HPDE6-E6E7 (cell line): Measurements from ENCODE around the gene OSBPL2.

ENCODE experiments used
- DNase-seq: peaks from one replicate; pipeline ENCODE4 v3.0.0; 2011; ENCODE audit warnings: missing footprints; ENCODE audit errors: extremely low spot score

OSBPL2 gene

DNA sequence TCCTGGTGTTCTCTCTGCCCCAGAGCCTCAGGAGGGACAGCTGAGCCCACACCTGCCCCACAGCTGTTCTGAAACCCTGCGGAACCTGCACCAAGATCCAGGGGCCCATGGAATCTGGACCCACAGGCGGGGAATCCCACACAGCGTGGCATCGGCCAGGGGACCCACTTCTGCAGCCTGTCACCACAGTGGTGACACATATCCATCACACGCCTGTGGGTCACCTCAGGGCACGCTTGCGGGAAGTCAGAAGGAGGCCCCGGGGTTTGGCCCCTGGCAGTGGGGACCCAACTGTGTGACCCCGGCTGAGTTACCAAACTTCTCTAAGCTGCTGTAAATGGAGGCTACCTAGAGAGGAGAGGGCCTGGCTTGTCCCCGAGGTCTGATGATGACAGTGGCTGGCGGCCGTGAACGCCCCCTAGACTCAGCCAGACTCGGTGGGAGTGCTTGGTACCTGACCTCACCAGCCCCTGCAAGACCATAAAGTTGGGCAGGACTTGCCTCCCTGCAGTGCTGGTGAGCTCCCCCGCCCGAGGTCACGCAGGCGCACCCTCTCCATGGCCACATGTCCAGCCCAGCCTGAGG is 16.0 kb upstream of the OSBPL2 start:
- no peak for DNase-seq

DNA sequence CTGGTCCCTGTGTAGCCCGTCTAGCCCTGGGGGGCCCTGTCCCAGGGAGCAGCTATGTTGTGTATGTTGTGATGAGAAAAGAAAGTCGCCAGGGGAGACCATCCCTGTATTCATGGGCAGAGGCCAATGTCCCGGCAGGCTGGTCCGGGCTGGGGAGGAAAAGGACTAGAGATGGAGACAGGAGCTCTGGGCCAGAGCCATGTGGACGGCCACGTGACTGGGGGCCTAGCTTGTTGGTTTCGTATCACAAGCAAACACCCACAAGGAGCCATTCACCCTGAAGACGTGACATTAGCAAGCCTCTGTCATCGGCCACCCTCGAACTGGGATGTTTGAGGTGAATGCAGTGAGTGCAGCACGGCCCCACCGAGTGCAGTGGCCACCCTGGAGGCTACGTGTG is 15.3 kb upstream of the OSBPL2 start:
- no peak for DNase-seq

DNA sequence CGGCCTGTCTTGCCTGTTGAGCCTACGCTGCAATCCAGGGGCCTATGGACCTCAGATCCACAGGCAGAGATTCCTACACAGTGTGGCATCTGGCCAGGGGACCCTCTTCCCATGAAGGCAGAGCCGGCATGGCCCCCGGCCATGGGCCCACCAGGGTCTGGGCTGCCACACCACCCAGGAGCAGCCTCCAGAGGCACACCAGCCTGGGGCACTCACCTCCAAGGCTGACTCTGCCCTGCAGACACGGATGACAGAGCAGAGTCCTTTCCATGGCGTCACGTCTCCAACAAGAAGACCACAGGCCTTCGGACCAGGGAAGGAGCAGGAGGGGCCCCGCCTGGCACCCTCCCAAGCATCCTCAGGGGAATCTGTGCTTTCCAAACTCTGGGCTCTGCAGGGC is 14.8 kb upstream of the OSBPL2 start:
- no peak for DNase-seq

DNA sequence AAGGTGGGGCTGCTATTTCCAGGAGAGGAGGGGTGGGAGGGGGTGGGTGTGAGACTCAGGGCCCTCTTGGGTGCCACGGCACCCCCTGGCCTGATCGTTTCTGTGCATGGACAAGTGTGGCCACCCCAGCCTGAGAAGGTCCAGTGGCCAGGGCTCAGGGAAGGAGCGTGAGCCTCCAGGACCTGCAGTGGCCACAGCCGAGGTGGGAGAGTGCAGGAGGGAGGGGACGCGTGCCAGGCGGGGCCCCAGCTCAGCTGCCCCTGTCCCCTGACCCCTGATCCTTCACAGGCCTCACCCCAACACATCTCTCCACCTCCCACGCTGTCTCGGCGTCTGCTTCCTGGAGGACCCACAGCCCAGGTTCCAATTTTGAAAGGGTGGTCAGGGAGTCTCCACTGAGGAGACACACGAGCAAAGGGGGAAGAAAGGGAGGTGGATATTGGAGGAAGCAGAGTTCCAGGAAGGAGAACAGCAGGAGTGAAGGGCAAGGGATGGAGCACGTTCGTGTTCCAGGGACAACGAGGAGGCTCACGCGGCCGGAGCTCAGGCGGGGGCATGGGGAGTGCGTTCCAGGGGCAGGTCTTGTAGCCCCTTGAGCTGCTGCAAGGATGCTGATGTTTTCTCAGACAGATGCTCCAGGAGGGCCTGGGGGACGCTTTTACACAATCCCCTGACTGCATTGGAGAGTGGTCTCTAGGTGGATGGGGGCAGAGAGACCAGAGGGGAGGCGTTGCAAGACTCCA is 14.0 kb upstream of the OSBPL2 start:
- no peak for DNase-seq

DNA sequence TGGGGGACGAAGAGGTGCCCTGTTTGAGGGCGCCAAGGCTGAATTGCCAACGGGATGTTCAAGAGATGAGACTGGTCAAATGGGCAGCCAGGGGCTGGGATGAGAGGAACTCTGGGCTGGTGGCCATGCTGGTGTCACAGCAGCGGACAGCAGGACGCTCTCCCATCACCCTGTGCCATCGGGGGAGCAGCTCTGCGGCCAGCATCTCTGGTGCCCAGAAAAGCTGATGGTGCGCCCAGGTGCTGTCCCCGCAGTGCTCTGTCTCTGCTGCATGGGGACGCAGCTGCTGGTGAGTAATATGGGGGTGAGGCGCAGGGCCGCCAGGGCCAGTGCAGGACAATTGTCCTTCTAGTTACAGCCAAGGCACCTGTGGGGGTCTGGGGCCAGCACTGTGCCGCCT is 13.3 kb upstream of the OSBPL2 start:
- DNase-seq: no peak

DNA sequence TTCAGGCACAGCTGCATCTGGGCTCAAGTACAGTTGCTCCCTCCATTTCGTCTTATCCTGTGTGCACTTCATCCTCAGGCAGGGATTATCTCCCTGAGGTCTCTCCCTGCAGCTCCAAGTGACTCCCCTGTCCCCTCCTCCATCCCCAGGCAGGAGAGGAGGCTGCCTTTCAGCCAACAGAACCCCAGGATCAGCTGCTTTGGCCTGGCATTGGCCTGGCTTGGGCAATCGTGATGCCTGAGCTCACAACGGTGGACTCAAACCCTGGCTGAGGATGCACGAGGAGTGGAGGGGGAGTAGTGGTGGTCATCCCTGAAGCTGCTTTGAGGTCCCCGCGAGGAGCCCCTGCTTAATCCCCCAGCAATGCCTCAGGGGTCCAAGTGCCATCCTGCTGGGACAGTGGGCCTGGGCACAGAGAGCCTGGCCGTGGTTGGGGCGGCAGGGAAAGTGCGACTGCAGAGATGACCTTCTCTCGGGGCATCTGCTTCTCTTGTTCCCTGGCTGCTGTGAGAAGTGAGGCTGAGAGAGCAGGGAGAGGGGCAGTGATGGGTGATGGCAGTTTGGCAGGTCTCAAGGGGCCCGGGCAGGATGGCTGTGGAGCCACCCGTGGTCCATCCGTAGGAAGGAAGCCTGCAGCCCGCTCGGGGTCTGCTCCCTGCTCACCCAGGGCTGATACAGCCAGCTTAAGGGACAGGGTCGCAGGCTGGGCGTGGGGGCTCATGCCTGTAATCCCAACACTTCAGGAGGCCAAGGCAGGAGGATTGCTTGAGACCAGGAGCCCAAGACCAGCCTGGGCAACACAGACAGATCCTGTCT is 12.3 kb upstream of the OSBPL2 start:
- DNase-seq: no peak

GRCh38 chr20:62226707-62227590 is 11.4 kb upstream of the OSBPL2 start:
- no peak for DNase-seq

DNA sequence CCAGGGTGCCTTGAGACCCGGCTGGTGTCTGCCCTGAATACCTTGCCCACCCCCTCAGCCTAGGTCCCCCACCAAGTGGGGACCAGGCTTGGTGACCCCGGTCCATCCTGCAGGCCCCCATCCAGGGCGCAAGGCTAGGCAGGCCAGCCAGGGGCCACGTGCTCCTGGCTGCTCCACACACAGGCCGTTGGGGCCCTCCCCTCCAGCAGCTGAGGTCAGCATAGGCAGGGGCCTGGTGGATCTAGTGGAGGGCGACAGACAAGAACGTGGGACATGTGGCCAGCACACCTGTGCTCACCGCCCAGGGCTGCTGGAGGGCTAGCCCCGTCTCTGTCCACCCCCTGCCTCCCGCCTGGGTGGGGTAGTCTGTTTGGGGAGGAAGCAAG is 10.7 kb upstream of the OSBPL2 start:
- DNase-seq: no peak

GRCh38 chr20:62227977-62228958 is 10.1 kb upstream of the OSBPL2 start:
- peak; percentile 51 for DNase-seq

DNA sequence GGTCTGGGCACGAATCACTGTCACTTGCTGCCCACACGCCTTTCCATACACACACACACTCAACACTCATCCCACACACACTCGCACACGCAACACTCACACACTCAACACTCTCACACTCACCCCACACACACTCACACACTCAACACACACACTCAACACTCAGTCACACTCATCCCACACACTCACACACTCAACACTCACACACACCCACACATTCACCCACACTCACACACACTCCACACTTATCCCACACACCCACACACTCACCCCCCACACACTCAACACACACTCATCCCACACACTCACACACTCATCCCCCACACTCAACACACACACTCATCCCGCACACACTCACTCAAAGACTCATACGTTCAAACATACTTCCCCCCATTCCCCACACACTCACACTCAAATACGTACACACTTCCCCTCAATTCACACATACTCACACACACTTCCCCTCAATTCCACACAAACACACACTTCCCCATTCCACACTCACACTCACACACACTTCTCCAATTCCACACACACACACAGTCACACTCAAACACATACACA is 9.3 kb upstream of the OSBPL2 start:
- no peak for DNase-seq

GRCh38 chr20:62229667-62230066 is 8.7 kb upstream of the OSBPL2 start:
- DNase-seq: no peak

- DNase-seq: no peak
Observed at GRCh38 chr20:62230276-62230675, 8.0 kb upstream of the OSBPL2 start.

DNA sequence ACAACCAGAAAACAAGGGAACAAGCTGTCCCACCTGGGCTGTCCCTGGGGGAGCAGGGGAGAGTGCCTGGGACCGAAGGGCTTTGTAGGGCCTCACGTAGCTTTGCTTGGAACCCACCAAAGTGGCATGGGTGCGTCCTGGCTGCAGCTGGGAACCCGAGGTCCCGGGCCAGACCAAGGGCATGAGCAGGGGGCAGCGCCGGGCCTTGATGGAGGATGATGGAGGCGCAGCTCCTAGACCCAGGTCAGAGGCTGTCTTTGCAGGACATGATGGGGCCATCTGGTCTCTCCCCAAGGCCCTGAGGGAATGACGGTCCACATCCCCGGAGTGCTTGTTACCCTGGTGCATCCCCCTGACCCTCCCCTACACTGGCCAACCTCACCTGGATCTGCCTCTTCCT is 7.6 kb upstream of the OSBPL2 start:
- no peak for DNase-seq

DNA sequence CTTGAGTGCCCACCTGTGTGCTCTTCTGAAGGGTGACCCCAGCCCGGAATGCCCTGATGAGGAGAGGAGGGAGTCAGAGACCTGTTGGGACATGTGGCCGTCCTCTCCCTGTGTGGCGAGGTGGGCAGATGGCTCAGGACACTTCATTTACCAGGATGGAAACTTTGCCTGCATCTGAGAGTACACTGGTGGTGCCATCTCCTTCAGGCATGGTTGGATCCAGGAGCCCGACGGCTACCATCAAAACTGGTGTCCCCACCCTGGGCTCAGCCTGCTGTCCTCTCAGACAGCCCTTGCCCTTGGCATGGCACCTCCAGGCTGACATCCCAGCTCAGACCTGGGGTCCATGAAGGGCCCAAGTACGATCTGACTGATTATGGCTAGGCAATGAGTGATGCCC is 7.0 kb upstream of the OSBPL2 start:
- no peak for DNase-seq

- DNase-seq: peak; percentile 50
Observed at GRCh38 chr20:62232194-62232593, 6.1 kb upstream of the OSBPL2 start.

DNA sequence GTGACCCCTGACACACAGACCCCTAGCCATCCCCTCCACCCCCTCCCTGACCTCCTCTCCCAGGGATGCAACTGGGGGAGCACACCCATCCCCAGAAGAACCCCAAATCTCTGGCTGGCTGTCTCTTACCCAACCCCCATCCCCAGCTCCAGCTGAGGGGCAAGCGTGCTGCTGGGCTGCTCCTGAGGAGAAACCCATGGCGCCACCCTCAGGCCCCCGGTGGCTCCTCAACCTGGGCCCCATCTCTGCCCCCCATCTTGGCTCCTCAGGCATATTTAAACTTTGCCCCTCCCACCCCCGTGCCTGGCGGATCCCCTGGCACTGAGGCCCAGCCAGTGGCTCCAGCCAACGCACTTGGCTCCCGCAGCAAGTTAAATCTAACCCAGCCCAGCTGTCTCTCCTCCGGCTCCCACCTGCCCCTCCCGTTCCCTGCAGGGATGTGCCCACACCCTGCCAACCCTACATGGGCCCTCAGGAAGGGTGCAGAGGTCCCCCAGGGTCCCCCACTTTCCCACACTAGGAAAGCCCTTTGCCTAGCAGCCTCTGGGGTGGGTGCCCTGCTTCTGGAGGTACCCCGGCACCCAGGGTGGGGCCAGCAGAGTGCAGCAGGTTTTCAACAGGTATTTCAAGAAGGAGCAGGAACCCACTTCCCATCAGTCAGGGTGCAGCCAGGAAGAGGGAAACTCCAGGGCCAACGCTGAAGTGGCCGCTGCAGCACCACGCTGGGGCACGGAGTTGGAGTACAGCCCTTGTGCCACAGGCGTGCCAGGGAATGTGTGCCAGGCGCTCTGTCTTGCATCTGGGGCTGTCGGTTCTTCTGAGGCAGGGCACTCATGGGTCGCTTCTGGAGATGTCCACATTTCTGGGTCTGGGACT is 5.3 kb upstream of the OSBPL2 start:
- no peak for DNase-seq

- DNase-seq: no peak
Observed at GRCh38 chr20:62233684-62234083, 4.6 kb upstream of the OSBPL2 start.

DNA sequence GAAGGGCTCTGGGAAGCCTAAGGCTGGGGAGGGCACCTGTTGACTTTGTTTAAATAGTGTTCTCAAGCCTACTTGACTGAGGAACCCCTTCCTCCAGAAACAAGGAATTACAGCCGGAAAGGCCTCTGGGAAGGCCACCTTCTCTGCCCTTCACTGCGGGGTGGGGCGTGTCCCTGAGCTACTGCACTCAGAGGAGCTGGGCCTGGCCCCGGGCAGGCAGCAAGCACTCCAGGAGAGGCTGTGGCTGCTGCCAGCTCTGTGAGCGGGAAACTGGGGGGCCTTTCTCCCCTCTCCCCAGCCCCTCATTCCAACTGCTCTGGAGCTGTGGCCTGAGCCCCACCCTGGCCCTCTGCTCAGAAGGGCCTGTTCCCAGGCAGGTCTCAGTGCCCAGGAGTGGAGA is 4.0 kb upstream of the OSBPL2 start:
- DNase-seq: no peak

- no peak for DNase-seq
Observed at GRCh38 chr20:62235001-62235776, 3.1 kb upstream of the OSBPL2 start.
